ENCODE data around the gene SLC6A6. TPM values are rescaled to one million over a fixed set of nuclear protein-coding genes. Genes with fewer than 3 reads are reported as not detected.
A peak's percentile ranks its signal among the peaks of the same experiment; 100 is the strongest.

The SLC6A6 gene
- total RNA-seq, 2 donors from 2014 or later, result 4.9 to 5.7 TPM

DNA sequence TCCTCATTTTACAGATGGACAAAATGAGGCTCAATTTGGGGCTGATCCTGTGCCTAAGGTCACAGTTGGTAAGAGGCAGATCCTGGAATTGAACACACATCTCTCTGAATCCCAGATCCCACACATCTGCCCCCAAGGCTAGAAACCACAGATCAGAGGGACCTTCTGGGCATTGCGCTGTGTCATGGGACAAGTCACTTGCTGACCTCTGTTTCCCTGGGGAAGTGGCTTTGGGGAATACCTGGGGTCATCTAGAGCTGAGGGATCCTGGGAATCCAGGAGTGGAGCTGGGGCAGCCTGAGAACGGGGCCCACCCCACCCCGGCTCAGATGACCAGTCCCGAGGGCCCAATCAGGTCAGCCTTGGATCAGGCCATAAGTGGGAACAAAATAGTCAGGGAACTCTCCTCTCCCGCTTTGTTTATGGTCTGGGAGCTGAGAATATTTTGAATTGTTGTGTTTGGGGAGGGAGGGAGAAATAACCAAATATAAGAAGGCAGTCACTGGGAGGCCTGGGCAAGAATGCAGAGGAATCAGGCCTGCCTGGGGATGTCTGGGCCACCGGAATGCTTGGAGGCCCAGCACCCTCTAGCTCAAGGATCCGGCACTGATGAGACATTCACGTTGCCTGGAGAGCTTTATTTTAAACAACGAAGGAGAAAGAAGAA is 8.8 kb upstream of the SLC6A6 start:
- Histone ChIP-seq H3K4me1 (peaks cover 13% of the 10 kb centered on the region), H3K36me3 (replicated peaks in 1 of 2; ENCODE audit: insufficient read depth in 1 of 2, low read depth in 2 of 2) (no peaks in the 10 kb centered on the region), H3K9me3 (no peaks in the 10 kb centered on the region), H3K27ac (no peak overlapping the region), H3K4me3 (no peak overlapping the region), H3K27me3 (no peaks in the 10 kb centered on the region)
- no peak for DNase-seq
- TF ChIP-seq POLR2A (IDR thresholded peaks at IDR 0.05), result no peak
- TF ChIP-seq, protein P1, sequence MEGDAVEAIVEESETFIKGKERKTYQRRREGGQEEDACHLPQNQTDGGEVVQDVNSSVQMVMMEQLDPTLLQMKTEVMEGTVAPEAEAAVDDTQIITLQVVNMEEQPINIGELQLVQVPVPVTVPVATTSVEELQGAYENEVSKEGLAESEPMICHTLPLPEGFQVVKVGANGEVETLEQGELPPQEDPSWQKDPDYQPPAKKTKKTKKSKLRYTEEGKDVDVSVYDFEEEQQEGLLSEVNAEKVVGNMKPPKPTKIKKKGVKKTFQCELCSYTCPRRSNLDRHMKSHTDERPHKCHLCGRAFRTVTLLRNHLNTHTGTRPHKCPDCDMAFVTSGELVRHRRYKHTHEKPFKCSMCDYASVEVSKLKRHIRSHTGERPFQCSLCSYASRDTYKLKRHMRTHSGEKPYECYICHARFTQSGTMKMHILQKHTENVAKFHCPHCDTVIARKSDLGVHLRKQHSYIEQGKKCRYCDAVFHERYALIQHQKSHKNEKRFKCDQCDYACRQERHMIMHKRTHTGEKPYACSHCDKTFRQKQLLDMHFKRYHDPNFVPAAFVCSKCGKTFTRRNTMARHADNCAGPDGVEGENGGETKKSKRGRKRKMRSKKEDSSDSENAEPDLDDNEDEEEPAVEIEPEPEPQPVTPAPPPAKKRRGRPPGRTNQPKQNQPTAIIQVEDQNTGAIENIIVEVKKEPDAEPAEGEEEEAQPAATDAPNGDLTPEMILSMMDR (IDR thresholded peaks at IDR 0.05), result no peak
- 73 to 81% methylated on average over 8 to 9 of the region's 9 CpGs for WGBS, 2 donors
- ATAC-seq, result no peak
- intact Hi-C loops (cut with DNase I), result no loop called here

DNA sequence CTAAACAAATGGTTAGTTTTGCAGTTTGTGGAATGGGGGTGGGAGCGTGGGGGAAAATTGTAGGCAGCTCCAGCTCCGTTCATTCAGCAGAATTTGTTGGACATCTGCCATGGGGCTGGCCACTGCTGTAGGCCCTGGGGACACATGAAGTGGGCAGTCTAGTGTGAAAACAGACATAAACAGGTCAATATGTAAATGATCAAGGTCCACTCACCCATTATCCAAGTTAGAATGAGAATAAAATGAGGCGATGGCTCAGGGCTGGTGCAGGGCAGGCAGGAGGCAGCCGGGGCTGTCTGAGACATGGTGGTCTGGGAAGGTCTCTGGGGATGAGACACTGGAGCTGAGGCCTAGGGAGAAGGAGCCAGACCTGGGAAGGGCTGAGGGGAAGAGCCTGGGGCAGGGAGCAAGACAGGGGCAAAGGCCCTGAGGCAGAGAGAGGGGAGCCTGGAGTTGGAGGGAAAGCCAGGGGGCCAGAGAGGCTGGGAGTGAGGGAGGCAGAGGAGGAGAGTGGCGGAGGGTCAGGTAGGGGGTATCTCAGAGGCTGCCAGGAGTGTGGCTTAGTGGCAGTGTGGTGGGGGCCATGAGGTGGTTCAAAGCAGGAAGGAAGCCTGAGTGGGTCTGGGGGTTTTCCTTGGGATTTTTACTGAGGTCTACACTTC is 6.2 kb upstream of the SLC6A6 start:
- Histone ChIP-seq H3K4me1 (peaks cover 13% of the 10 kb centered on the region), H3K27me3 (no peaks in the 10 kb centered on the region), H3K9me3 (no peaks in the 10 kb centered on the region), H3K27ac (no peak overlapping the region), H3K36me3 (replicated peaks in 1 of 2; ENCODE audit: insufficient read depth in 1 of 2, low read depth in 2 of 2) (no peaks in the 10 kb centered on the region), H3K4me3 (no peak overlapping the region)
- DNase-seq (no peak), ATAC-seq (no peak)
- intact Hi-C loops (cut with DNase I), result no loop called here
- WGBS, 2 donors, result 74 to 77% methylated on average over 5 of the region's 5 CpGs
- TF ChIP-seq, protein P1 (IDR thresholded peaks at IDR 0.05), result no peak
- TF ChIP-seq POLR2A (IDR thresholded peaks at IDR 0.05), result no peak

DNA sequence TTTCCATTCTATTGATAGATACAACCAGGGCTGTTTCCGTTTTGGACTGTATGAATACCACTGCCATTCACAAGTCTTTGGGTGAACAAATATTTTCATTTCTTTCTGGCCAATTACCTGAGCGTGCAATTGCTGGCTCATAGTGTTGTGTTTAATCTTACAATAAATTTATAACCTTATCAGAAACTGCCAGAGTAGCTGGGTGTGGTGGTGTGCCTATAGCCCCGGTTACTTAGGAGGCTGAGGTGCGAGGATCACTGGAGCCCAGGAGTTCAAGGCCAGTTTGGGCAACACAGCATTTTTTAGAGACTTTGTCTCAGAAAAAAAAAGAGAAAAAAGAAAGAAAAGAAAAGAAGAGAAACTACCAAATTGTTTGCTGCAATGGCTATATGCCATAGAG is 5.4 kb upstream of the SLC6A6 start:
- Histone ChIP-seq H3K4me1 (peaks cover 14% of the 10 kb centered on the region), H3K27ac (no peak overlapping the region), H3K9me3 (no peaks in the 10 kb centered on the region), H3K4me3 (no peak overlapping the region), H3K27me3 (no peaks in the 10 kb centered on the region), H3K36me3 (replicated peaks in 1 of 2; ENCODE audit: insufficient read depth in 1 of 2, low read depth in 2 of 2) (no peaks in the 10 kb centered on the region)
- no peak for TF ChIP-seq POLR2A (IDR thresholded peaks at IDR 0.05)
- TF ChIP-seq, protein P1 (IDR thresholded peaks at IDR 0.05), result no peak
- intact Hi-C loops (cut with DNase I), result no loop called here
- WGBS, 2 donors, result 55 to 58% methylated on average over 4 of the region's 4 CpGs
- DNase-seq, result no peak
- no peak for ATAC-seq

DNA sequence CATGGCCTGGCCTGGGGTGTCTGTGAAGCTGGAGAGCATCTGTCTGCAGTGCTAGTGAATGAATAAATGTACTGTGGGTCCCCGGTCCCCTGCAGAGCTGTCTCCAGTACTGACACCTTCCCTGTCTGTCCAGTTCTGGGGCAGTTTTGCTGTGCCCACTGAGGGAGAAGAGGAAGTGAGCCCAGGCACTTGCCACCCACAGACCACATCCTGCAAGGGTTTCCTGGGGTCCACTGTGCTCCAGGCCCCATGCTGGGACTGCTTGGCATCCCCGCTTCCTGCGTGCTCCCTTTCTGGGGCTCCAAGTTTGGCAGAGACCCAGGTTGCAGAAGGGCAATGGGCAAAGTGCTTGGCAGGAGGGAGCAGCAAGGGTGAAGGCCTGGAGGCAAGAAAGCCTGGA is 4.9 kb upstream of the SLC6A6 start:
- Histone ChIP-seq H3K27ac (no peak overlapping the region), H3K9me3 (no peaks in the 10 kb centered on the region), H3K4me1 (peaks cover 16% of the 10 kb centered on the region), H3K36me3 (replicated peaks in 1 of 2; ENCODE audit: insufficient read depth in 1 of 2, low read depth in 2 of 2) (no peaks in the 10 kb centered on the region), H3K4me3 (no peak overlapping the region), H3K27me3 (no peaks in the 10 kb centered on the region)
- DNase-seq, result peak in 1 of 4 donors; percentile 50
- no peak for ATAC-seq
- TF ChIP-seq, protein P1 (IDR thresholded peaks at IDR 0.05), result no peak
- no peak for TF ChIP-seq POLR2A (IDR thresholded peaks at IDR 0.05)
- WGBS, 2 donors, result 72 to 74% methylated on average over 3 of the region's 3 CpGs
- intact Hi-C loops (cut with DNase I), result no loop called here

Data from body of pancreas (tissue), 4 donors.